GM18870 (cell line): ENCODE results near the gene TANK.

ENCODE experiments used
- ATAC-seq: cut with Tn5 transposase; IDR thresholded peaks from one replicate; pipeline ENCODE4 v1.9.1; 2021; ENCODE audit warnings: moderate library complexity; ENCODE audit not compliant: unreplicated experiment

Gene TANK

DNA sequence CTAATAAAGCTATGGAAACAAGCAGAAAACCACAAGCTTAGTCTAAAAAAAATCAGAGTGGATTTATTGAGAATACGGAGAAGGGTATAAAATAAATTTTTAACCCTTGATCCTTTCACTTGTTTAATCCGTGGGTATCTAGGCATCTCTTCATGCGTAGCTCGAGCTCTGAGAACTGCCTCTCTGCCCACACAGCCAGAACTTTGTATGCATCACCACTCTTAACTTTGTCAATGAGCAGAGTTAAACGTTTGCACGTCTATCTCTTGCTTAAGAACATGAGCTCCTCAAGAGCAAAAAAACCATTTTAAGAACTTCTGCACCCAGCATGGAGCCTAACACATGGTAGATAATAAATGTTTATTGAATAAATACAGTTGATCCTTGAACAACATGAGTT, 26.9 kb upstream of the TANK start:
- ATAC-seq, result no peak

GRCh38 chr2:161134547-161135518, 25.4 kb upstream of the TANK start:
- ATAC-seq, result no peak

GRCh38 chr2:161135951-161136593, 24.2 kb upstream of the TANK start:
- no peak for ATAC-seq

GRCh38 chr2:161136696-161137324, 23.4 kb upstream of the TANK start:
- ATAC-seq, result peak; percentile 88

DNA sequence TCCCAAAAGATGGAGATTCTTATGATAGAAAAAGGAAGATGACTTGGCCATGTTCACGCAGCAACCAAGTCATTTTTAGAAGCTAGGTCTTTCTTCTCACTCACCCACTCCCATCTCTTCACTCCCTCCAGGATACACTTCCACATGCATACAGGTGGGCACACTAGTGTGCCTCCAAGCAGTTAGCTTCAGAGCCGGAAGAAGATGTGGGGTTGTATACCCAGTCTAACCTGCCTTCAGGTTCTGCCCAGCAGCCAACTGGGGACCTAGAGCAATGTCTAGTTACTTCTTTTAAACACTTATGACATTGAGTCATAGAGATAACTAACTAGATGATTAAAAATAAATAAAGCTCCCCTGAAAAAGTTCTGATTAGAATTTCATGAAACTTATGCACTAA, 21.8 kb upstream of the TANK start:
- ATAC-seq, result no peak

DNA sequence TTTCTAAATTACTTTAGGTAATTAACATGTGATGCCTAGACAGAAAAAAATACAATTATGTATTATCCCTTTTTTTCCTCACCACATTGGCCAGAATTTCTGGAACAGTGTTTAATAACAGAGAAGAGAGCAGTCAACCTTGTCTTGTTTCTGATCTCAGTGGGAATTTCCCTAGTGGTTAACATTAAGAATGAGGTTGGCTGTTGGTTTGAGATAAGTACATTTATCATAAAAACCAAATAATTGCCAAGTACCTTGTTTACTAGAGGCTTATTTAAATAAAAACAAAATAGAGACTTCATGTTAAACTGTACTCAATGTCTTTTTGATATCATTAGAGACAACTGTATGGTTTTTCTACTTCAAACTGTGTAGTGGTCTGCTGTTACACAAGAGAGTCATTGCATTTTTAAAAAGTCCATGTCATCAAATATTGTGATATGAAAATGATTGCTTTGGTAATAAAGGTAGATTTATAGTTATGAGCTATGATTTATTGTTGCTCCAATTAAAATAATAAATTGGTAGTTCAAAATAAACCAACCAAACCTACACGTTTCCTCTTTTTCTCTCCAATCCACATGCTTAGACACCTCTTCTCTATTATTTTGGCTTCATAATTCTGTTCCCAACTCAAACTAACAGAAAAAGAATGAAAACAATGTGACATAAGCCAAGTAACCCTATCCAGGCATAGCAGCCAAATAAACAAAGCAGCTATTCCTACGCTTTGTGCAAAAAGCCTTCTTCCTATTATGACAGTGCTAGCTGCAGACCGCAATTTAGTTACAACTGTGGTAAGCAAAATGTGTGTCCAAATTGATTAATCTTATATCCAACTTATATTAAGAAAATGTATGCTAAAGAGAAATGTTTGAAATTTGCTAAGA, 20.9 kb upstream of the TANK start:
- peak; percentile 27 for ATAC-seq

DNA sequence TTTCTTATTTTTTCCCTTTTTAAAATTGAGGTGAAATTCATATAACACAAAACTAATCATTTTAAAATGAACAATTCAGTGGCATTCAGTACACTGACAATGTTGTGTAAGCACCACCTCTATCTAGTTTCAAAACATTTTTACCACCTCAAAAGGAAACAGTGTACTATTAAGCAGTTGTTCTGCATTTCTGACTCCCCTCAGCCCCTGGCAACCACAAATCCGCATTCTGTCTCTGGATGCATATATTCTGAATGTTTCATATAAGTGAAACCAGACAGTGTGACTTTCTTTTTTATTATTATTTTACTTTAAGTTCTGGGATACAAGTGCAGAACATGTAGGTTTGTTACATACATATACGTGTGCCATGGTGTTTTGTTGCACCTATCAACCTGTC, 19.2 kb upstream of the TANK start:
- peak; percentile 55 for ATAC-seq

- no peak for ATAC-seq
These were observed 13.9 kb upstream of the TANK start for GRCh38 chr2:161146209-161146775.

GRCh38 chr2:161146996-161147395, 13.2 kb upstream of the TANK start:
- ATAC-seq, result no peak

- peak; percentile 65 for ATAC-seq
These were observed 12.4 kb upstream of the TANK start for GRCh38 chr2:161147856-161148255.

DNA sequence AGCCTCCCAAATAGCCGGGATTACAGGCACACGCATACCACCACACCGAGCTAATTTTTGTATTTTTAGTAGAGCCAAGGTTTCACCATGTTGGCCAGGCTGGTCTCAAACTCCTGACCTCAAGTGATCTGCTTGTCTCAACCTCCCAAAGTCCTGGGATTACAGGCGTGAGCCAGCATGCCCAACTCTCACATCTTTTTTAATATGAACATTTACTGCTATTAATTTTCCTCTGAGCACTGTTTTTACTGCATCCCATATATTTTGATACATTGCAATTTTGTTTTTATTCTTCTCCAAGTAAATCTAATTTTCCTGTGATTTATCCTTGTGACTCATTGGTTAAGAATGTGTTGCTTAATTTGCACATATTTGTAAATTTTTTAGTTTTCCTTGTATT, 9.5 kb upstream of the TANK start:
- ATAC-seq, result no peak

DNA sequence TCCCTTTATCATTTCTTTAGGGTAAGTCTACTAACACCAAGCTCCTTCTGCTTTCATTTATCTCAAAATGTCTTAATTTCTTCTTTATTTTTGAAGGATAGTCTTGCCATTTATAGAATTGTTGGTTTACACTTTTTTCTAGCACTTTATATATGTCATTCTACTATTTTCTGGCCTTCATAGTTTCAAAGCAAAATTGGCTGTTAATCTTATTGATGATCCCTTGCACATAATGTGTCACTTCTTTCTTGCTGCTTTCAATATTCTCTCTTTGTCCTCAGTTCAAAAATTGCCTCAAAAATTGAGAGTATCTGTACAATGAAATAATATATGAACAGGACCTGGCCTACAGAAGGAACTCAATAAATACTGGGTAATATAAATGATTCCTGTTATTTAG, 7.9 kb upstream of the TANK start:
- ATAC-seq, result no peak

DNA sequence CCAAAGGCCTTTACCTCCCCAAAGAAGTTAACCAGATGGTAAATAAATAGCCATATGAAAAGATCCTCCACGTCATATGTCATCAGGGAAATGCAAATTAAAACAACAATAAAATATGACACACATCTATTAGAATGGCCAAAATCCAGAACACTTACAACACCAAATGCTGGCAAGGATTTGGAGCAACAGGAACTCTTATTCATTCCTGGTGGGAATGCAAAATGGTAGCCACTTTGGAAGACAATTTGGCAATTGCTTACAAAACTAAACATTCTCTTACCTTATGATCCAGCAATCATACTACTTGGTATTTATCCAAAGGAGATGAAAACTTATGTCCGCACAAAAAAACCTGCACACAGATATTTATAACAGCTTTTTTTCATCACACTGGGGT, 1.3 kb upstream of the TANK start:
- no peak for ATAC-seq

GRCh38 chr2:161159456-161160225, 587 bp upstream of the TANK start:
- ATAC-seq, result peak; percentile 8

DNA sequence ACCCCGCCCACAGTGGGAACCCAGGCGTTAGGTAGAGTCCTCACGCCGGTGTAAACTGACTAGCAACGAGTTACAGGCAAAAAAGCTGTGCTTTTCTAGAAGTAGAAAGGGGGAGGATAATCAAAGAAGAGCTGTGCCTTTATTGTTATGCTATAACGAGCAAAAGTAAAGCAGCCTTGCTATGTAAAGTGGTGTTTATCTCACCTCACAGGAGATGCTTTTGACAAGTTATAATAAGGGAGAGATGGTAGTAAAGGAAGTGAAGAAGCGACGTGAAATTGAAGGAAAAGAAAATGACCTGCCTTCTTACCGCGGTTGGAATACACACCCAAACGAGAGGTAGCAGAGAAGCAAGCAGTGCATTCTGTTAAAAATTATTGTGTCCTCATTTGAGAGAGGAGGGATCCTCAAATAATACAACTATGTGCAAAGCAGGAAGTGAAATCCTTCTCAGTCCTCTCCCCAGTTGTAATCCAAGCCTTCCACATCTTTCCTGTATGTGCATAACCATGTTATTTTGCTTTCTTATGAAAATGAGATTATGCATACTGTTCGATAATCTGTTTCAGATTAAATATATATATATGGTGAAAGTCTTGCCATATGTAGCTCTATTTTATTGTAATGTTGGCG, 962 bp downstream of the TANK start:
- no peak for ATAC-seq

GRCh38 chr2:161163440-161163839, 3.2 kb downstream of the TANK start:
- no peak for ATAC-seq

GRCh38 chr2:161164161-161164560, 3.9 kb downstream of the TANK start:
- no peak for ATAC-seq

DNA sequence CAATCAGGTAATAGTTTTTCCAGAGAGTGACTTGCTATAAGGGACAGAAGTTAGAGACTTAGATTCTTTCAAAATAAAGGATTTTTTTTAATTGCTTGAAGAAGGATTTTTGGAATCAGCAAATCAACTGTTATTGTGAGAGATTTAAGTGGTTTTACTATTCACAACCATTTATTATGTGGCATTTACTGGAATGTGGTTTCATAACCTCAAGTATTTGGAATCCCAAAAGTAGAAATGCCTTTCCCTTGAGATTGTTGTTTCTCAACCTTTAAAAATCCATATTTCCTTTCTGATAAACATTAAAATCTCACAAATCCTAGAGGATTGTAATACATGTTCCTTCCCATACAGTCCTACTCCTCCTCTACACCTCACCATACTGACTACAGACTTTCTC, 5.0 kb downstream of the TANK start:
- no peak for ATAC-seq

- no peak for ATAC-seq
These were observed 5.6 kb downstream of the TANK start for GRCh38 chr2:161165811-161166210.
